ENCODE data around the gene IRF9. TPM values are rescaled to one million over a fixed set of nuclear protein-coding genes. Genes with fewer than 3 reads are reported as not detected.
A peak's percentile ranks its signal among the peaks of the same experiment; 100 is the strongest.

IRF9 gene, protein sequence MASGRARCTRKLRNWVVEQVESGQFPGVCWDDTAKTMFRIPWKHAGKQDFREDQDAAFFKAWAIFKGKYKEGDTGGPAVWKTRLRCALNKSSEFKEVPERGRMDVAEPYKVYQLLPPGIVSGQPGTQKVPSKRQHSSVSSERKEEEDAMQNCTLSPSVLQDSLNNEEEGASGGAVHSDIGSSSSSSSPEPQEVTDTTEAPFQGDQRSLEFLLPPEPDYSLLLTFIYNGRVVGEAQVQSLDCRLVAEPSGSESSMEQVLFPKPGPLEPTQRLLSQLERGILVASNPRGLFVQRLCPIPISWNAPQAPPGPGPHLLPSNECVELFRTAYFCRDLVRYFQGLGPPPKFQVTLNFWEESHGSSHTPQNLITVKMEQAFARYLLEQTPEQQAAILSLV
- polyA plus RNA-seq: 10 to 100 TPM; 36.3 to 79.1 (median 42.5) TPM

DNA sequence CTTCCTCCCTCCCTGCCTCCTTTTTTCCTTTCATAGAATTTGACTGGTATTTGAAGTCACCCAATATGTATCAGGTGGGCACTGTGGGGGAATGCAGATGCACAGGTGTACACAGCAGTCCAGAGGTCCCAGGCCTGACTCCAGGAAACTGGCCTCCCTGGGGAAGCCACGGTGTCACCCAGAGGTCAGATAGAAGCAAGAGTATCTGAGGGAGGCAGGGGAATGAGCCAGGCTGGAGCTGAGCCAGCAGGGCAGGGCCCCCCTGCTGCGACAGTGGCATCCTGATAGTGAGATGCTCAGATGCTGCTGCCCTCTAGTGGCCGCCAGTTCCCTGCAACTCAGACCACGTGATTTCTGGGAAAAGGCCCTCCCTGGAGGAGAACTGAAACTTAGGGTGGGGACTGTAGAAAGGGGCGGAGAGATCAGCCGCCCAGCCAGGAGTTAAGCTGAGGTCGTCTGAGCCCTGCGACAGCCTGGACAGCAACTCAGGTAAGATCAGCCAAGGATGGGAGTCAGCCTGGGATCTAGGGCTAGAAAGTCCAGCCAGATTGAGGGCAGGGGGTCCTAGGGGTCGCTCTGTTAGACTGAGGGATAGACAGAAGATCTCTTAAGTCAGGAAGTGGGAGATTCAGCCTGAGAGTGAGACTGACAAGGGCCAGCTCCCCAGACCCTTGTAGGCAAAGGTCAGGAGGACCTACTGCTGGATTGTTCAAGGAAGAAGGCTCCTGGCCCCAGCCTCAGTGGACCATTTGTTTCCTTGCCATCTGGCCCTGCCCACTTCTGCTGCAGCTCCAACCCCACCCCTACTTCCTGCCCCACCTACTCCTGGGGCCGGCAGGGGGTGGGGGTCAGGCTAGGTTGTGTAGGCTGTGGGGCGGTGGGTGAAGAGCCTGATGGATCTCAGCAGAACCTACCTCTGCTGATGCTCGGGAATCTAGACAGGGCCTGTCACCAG, at the start of gene IRF9:
Gene IRF9, plus strand, starts transcription at position 416 of the 955 bp plus-strand sequence. CDS start 880 bp downstream, outside the sequence.
- WGBS, 3 donors: 0% methylated on average over 12 of the region's 12 CpGs
- peak within 1 kb of the TSS; percentile 79 for H3K27ac ChIP-seq (ENCODE audit: low read depth, low read length)

DNA sequence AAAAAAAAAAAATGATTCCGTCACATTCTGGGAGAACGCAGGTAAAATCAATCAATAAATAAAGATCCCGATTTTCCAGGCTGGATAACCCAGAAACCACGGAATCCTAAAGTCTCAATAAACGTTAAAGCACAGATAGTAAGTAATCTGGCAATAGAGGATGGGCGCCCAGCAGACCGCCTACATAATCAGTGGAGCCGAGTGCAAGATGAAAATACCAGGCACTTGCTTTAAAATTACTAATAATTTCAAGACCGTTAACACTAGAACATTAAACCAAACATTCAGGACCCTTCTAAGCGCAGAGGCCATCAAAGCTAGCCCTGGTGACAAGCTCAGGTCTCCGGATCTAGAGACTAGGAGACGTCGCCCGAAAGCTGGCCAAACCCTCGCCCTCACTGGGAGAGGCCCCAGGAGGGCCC, 47.7 kb upstream of the IRF9 start:
- WGBS, 3 donors: 12 to 24% (median 23%) methylated on average over 15 of the region's 15 CpGs
- H3K27ac ChIP-seq (ENCODE audit: low read depth, low read length): peak overlapping the region; percentile 99

DNA sequence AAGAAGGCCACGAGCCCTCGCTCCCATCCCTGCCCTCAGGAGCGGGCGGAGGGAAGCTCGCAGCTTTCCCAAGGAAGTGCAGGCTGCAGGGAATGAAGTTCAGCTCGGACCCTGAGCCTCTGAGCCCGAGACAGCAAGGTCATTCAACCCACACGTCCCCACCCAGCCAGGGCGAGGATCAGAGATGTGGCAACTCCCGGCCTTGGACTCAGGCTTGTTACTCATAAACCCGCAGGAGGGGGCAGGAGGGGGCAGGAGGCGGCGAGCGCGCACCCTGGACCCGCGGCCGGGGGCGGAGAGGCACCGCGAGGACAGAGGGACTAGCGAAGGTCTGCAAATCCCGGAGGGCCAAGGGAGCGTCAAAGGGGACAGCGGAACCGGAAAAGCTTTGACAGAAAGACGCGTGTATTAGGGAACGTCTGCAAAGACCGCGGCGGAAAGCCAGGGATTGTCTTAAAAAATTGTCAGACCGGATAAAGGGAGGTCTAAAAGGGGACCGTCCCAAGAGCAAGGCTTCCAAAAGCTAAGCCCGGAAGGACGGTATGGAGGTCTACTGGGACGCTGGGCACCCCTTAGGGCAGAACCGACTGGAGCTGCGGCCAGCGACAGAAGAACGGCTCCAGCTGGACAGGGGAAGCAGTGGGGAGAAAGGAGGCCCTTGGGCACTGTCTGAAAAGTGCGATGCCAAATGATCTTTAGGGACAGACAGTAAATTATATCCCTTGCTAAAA, 47.1 kb upstream of the IRF9 start:
- WGBS, 3 donors: 0 to 2% (median 1%) methylated on average over 42 of the region's 42 CpGs
- H3K27ac ChIP-seq (ENCODE audit: low read depth, low read length): peak overlapping the region; percentile 99

DNA sequence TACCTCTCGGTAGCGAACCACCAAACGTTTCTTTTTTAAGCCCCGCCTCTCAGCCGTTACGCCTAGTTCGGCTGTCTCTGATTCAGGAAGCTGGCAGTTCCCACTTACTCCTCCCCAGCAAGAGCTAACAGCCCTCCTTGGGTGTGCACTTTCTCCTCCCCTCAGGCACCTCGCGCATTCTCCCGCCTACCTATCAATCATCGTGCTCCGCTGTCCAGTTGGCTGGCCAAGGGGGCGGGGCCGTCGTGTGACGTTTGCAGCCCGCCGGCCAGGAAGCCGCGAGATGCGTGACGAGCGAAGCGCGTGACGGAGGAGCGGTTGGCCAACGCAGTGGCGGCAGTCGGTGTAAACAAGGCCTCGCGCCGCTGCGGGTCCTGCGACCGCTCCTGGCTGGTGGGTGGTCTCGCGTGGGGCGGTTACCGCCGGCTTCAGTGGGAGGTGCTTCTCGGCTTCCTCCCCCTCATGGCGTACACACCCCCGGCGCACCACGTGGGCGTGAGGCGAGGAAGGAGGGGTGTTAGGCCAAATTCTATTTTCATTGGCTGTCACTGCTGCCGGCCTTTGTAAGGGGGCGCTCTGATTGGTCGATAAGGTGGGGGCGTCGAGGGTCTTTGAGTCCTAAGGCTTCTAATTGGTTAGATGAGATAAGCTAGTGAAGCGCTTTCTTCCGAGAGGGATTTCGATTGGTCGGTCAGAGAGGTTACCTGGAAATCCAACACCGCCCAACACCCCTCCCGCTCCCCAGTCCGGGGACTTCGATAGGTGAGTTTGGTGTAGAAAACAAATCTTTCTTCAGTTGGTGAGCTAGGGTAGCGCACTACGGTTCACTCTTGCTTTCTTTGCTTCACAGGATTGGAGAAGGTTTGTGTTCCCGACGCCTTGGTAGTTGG, 46.3 kb upstream of the IRF9 start, which contains the start of the genes DCAF11 and NRL:
Gene DCAF11, plus strand, starts transcription at position 246 of the 890 bp plus-strand sequence. CDS start 818 bp downstream, outside the sequence.
Gene NRL, minus strand, starts transcription at position 418 of the 890 bp plus-strand sequence. CDS start 32,101 bp downstream, outside the sequence.
- 0% methylated on average over 65 of the region's 65 CpGs for WGBS, 3 donors
- H3K27ac ChIP-seq (ENCODE audit: low read depth, low read length): peak within 1 kb of the TSS; percentile 99

DNA sequence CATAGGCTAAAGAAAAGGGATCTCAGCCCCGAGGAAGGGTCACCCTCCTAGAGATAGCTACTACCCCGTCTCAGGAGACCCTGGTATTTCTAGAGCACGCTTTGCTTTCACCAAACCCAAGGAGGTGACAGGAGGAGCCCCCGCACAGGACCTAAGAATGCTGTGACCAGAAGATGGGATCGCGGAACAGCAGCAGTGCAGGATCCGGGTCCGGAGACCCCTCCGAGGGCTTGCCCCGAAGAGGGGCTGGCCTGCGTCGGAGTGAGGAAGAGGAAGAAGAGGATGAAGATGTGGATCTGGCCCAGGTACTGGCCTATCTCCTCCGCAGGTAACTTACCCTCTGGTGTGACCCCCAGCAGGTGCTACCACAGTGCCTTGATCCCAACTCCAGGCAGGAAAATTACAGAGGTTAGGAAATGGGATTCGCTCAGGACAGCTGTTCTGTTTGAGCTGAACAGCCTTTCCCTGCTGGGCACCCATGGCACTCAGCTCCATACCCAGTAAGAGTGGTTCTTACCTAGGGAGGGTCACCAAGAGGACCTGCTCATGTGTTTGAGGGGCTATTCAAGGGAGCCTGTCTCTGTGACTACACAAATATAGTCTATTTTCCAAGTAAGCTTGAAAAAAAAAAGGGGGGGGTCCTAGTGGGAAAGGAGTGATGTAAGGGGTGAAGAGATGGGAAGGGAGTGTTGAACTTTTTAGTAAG, 45.5 kb upstream of the IRF9 start:
- WGBS, 3 donors: 0 to 5% (median 1%) methylated on average over 14 of the region's 14 CpGs
- no peak overlapping the region for H3K27ac ChIP-seq (ENCODE audit: low read depth, low read length)

DNA sequence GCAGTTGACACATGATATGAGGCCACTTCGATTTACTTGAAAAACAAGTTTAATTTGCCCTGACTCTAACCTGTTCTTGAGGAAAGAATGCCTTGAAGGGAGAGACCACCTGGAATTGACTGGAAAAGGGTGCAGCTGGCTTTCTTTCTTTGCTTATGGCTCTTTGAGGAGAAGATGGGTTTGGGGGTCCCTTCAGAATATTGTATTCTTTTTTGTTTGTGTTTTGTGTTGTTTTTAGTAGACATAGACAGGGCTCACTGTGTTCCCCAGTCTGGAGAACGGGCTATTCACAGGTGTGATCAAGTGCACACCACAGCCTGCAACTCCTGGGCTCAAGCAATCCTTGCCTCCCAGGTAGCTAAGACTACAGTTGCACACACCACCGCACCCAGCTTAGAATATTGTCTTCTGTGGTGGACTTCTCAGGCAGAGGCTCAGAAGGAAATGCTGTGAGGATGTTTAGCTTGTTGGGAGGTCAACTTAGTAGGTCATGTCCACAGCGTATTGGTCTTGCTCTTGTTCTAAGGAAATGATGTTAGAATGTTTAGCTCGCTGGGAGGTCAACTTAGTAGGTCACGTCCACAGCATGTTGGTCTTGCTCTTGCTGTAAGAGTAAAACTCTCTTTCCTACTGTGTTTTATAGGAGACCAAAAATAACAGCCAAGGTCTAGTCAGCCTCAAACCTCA, 44.8 kb upstream of the IRF9 start:
- WGBS, 3 donors: 40 to 81% (median 80%) methylated on average over 6 of the region's 6 CpGs
- no peak overlapping the region for H3K27ac ChIP-seq (ENCODE audit: low read depth, low read length)

DNA sequence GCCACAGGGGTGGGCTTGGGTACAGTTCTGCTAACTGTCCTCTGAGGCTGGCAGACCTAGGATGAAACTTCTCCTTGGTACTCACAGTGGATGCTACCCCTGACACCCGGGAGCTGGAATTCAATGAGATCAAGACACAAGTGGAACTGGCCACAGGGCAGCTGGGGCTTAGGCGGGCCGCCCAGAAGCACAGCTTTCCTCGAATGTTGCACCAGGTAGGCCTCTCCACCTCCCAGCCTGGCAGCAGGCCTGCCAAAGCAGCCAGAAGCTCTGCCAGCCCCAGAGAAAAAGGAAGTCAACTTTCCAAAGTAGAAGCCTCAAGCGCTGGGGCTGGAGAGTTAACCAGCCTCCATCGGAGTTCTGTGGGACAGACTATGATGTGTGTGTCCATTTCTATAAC, 43.9 kb upstream of the IRF9 start:
- 49 to 96% (median 95%) methylated on average over 6 of the region's 6 CpGs for WGBS, 3 donors
- H3K27ac ChIP-seq (ENCODE audit: low read depth, low read length): no peak overlapping the region

DNA sequence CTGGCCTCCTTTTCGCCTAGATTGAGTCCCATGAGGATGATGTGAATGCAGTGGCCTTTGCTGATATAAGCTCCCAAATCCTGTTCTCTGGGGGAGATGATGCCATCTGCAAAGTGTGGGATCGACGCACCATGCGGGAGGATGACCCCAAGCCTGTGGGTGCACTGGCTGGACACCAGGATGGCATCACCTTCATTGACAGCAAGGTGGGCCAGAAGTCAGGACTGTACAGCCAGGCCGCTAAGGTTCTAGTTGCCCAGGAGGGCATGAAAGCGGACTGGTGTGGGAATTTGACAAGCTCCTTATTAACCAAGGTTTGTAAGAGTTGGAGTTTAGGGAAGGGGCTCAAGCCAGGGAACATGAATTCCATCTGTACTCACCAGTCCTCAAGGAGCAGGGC, 41.4 kb upstream of the IRF9 start:
- WGBS, 3 donors: 95% methylated on average over 6 of the region's 6 CpGs
- H3K27ac ChIP-seq (ENCODE audit: low read depth, low read length): no peak overlapping the region

DNA sequence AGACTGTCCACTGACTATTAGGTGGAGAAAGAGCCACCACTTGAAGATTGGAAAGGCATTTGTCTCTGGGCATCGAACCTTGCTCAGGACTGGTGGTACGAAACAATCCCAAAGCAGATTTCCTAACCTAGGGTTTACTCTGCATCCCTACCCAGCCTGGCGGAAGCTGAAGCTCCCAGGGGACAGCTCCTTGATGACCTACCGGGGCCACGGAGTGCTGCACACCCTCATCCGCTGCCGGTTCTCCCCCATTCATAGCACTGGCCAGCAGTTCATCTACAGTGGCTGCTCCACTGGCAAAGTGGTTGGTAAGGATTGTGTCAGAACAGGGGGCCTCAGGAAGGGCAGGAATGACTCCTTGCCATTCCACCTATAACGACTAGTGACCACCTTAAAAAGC, 39.9 kb upstream of the IRF9 start:
- 94 to 97% (median 96%) methylated on average over 8 of the region's 8 CpGs for WGBS, 3 donors
- H3K27ac ChIP-seq (ENCODE audit: low read depth, low read length): no peak overlapping the region

DNA sequence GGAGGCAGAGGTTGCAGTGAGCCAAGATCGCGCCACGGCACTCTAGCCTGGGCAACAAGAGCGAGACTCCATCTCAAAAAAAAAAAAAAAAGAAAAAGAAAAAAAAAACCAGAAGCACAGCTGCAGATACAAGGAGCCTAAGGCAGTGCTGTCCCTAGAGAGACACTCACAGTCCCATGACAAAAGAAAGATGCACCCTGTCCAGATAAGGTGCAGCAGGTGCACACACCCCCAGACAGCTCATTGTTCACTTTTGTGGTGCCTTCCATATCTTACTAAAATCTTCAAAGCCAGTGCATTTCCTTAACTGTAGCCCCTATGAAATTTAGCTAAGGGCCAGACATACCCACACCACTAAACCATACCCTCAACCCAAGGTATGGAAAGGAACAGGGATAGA, 38.6 kb upstream of the IRF9 start:
- WGBS, 3 donors: 87 to 100% (median 97%) methylated on average over 4 of the region's 4 CpGs
- H3K27ac ChIP-seq (ENCODE audit: low read depth, low read length): no peak overlapping the region

DNA sequence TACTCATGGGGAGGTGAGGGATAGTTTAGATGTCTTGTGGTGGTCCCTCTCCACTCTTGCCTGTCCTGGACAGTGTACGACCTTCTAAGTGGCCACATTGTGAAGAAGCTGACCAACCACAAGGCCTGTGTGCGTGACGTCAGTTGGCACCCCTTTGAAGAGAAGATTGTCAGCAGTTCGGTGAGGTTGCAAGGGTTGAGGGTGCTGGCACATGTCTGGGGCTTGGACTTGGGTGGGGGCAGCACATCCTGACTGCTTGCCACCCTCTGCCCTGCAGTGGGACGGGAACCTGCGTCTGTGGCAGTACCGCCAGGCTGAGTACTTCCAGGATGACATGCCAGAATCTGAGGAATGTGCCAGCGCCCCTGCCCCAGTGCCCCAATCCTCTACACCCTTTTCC, 38.2 kb upstream of the IRF9 start:
- 94 to 95% (median 95%) methylated on average over 8 of the region's 8 CpGs for WGBS, 3 donors
- H3K27ac ChIP-seq (ENCODE audit: low read depth, low read length): no peak overlapping the region

DNA sequence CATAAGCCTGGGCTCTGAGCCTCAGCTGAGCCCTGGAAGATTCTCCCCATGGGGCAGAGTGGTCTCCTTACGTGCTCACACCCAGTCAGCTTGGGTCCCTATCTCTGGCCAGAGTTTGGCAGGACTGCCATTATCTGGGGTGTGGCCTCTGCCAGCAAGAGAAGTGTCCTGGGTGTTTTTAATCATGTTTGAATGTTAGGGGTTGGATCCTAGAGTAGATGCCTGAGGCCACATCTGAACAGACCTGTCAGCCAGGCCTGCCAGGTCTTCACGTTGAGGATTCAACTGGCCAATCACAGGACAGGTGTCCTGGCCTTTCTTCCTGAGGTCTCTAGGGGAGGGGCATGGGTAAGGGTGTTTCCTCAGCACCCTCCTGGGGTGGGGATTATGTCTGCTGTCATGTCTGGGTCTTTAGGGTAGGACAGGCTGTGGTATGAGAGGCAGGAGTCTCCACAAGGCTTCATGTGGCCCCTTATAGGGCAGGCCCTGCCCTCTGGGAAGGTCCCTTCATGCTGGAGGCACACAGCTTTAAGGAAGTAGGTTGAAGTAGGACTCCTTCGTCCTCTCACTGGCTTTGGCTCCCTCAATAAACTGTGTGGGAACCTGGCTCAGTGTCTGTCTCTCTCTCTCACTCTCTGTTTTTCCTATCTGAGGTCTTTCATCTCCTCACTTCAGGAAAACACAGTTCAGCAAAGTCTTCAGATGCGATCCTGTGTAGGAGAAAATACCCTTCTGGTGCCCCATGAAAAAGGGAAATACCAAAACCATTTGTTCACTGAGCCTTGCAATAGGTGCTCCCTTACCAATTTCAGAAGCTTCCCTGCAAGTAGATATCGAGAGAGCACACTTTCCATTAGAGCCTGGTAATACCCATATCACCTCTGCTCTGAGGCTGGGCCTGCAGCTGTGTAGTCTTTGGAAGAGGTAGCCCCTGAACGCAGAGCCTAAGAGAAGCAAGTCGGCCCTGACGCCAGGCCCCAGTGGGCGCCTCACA, 37.3 kb upstream of the IRF9 start:
- WGBS, 3 donors: 81 to 89% (median 86%) methylated on average over 9 of the region's 9 CpGs
- H3K27ac ChIP-seq (ENCODE audit: low read depth, low read length): no peak overlapping the region

DNA sequence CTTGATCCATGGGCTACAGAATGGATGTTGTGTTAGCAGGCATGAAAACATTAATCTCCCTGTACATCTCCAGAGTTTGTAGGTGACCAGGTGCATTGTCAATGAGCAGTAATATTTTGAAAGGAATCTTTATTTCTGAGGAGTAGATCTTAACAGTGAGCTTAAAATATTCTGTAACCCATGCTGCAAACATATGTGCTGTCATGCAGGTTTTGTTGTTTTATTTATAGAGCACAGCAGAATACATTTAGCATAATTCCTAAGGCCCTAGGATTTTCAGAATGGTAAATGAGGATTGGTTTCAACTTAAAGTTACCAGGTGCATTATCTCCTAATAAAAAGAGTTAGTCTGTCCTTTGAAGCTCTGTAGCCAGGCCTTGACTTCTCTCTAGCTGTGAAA, 34.1 kb upstream of the IRF9 start:
- no peak overlapping the region for H3K27ac ChIP-seq (ENCODE audit: low read depth, low read length)

DNA sequence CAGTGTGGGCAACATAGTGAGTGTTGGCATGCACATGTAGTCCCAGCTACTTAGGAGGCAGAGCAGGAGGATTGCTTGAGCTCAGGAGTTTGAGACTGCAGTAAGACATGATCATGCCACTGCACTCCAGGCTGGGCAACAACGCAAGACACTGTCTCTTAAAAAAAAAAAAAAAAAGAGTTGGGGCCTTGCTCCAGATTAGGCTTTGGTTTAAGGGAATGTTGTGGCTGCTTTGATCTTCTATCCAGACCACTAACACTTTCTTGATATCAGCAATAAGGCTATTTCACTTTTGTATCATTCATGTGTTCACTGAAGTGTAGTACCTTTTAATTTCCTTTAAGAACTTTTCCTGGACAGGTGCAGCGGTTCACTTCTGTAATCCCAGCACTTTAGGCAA, 33.4 kb upstream of the IRF9 start:
- 90 to 96% (median 90%) methylated on average over 2 of the region's 2 CpGs for WGBS, 3 donors

DNA sequence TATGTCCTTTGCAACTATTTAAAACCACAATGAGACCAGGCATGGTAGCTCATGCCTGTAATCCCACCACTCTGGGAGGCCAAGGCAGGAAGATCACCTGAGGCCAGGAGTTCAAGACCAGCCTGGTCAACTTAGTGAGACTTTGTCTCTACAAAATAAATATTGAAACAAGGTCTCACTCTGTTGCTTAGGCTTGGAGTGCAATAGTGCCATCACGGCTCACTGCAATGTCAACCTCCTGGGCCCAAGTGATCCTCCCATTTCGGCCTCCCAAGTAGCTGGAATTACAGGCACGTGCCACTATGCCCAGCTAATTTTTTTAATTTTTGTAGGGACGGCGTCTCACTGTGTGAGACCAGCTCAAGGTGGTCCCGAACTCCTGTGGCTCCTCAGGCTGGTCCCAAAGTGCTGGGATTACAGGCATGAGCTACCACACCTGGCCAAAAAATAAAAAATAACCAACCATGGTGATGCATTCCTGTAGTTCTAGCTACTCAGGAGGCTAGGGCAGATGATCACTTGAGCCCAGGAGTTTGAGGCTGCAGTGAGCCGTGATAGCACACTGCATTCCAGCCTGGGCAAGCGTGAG, 31.6 kb upstream of the IRF9 start:
- WGBS, 3 donors: 89 to 99% (median 96%) methylated on average over 8 of the region's 8 CpGs
- H3K27ac ChIP-seq (ENCODE audit: low read depth, low read length): no peak overlapping the region

More for the DNA sequence above, 33.4 kb upstream of the IRF9 start:
- H3K27ac ChIP-seq (ENCODE audit: low read depth, low read length): no peak overlapping the region

All from adipose tissue (tissue), 3 donors.